Fibroblast of skin of back (primary cell): ENCODE results near the gene PITPNC1.

ENCODE experiments used
- DNase-seq: peaks from one replicate; pipeline ENCODE4 v3.0.0-alpha.2; 2013

The PITPNC1 gene

DNA sequence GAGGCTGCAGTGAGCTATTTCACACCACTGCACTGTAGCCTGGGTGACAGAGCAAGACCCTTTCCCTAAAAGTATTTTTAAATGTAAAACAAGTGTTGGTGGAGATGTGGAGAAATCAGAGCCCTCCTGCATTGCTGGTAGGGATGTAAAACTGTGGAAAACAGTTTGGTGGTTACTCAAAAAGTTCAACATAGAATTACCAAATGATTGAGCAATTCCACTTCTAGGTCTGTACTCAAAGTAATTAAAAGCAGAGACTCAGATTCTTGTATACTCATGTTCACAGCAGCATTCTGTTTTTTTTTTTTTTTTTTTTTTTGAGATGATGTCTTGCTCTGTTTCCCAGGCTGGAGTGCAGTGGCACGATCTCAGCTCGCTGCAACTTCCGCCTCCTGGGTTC lies 141.8 kb downstream of the PITPNC1 start:
- no peak for DNase-seq

DNA sequence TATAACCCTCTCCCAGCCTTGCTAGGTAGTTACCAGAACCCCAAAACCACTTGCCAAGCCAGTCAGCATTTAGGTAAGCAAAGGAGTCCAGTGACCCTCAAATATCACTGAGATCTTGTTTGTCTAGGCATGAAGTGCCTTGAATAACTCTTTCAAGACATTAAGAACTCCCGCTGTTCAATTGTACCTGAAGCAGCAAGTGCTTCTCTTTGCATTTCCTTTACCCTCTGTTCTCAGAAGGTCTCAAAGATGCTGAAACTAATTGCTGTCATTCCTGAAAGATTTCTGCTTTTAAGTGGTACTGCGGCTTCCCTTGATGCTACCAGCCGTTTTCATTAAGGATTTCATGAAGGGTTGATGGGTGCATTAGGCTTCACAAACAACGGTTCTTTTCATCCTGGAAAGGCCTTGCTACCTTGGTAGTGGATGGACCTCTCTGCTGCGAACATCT lies 142.7 kb downstream of the PITPNC1 start:
- no peak for DNase-seq

DNA sequence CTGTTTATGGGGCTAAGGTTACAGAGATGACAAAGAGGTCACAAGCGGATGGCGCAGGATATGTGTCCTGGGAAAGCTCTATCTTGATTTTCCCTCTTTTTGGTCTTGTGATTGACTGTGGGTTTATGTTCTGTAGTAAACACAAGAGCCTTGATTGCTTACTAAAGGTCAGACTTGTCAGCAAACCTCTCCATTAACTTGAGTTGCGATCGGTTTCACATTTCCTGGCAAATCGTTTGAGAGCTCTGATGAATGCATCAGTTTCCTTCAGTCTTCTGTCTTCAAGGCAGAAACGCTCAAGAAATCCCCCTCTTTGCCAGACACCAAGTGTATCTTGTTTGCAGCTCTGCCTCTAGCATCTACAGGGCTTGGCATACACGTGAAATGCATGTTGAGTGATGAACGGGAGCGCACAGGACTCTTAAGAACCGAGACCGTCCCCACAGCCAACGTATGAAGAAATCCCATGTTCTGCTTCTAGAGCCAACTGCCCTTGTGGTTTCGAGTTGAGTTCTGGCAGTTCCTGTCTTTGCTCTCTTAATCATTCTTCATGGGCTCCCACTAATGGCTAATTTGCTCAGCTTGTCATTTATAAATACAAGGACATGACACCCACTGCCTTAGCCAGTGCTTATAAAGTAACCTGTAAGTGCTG lies 143.3 kb downstream of the PITPNC1 start:
- no peak for DNase-seq

DNA sequence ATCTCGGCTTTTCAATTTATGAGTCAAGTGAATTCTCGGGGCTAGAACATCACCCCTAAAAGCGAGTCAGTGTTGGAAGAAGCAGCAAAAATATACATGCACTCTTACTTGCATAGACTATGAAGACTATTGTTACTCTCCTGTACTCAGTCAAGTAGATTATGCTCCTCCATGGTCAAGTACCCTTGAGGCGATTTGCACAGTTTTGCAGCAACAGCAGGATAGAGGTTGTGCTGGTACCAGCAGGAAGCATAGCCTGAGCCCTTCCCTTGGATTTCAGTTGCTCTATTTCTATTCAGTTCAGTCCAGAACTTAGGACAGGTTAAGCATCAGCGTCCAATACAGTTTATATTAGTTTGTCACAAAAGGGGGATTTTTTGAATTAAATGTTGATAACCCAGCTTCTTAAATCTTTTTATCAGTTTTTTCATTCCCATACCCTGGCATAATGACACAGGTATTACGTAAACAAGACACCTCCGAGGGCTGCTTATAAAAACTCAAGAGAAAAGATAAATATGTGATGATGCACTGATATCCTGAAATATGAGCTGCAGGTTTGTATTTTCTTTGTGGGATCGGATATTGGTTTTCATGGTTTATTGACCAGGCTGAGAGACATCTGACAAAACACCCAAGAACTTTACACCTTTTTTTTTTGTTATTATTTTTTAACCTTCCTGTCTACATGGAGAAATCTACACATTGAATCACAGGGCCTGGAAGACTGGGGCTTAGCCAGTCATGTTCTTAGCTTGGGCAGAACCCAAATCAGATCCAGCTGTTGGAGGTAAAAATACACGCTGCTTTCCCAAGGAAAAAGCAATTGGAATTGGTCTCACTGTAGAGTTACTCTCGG lies 144.1 kb downstream of the PITPNC1 start:
- DNase-seq = no peak

- DNase-seq = no peak
Measured at GRCh38 chr17:67521775-67522069, 144.6 kb downstream of the PITPNC1 start.

GRCh38 chr17:67523101-67523500 lies 146.0 kb downstream of the PITPNC1 start:
- DNase-seq = no peak

GRCh38 chr17:67525239-67526135 lies 148.4 kb downstream of the PITPNC1 start:
- DNase-seq = no peak

- no peak for DNase-seq
Measured at GRCh38 chr17:67526700-67527099, 149.6 kb downstream of the PITPNC1 start.

GRCh38 chr17:67528751-67529436 lies 151.8 kb downstream of the PITPNC1 start:
- peak; percentile 85 for DNase-seq

- no peak for DNase-seq
Measured at GRCh38 chr17:67531291-67531690, 154.2 kb downstream of the PITPNC1 start.

- DNase-seq = no peak
Measured at GRCh38 chr17:67532326-67532871, 155.3 kb downstream of the PITPNC1 start.

- no peak for DNase-seq
Measured at GRCh38 chr17:67534941-67535340, 157.9 kb downstream of the PITPNC1 start.

- no peak for DNase-seq
Measured at GRCh38 chr17:67542219-67543114, 165.4 kb downstream of the PITPNC1 start.

DNA sequence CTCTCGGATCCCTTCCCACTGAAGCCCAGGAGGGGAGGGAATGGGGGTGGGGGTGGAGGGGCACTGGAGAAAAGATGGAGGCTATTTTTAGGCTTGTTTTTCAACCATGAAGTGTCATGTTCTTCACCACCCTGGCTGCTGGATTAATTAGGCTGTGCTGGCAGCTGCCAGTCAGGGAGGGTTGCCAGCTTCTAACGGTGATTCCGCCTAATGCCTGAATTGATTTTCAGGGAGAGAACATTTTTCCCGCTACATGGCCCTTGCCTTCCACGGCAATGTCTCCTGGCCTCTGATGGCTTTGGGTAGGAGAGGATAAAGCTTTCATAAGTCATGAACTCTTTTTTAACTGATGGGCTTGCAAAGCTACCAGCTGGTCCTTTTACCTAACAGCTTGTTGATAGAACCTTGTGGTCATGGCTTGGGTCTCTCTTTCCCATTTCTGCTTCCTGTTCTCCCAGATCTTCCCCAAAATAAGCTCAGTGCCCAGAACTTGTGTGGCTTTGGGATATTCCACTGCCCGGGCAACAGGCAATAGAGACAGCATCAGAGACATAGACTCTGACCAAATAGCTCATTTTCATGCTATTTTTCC lies 167.4 kb downstream of the PITPNC1 start:
- no peak for DNase-seq

DNA sequence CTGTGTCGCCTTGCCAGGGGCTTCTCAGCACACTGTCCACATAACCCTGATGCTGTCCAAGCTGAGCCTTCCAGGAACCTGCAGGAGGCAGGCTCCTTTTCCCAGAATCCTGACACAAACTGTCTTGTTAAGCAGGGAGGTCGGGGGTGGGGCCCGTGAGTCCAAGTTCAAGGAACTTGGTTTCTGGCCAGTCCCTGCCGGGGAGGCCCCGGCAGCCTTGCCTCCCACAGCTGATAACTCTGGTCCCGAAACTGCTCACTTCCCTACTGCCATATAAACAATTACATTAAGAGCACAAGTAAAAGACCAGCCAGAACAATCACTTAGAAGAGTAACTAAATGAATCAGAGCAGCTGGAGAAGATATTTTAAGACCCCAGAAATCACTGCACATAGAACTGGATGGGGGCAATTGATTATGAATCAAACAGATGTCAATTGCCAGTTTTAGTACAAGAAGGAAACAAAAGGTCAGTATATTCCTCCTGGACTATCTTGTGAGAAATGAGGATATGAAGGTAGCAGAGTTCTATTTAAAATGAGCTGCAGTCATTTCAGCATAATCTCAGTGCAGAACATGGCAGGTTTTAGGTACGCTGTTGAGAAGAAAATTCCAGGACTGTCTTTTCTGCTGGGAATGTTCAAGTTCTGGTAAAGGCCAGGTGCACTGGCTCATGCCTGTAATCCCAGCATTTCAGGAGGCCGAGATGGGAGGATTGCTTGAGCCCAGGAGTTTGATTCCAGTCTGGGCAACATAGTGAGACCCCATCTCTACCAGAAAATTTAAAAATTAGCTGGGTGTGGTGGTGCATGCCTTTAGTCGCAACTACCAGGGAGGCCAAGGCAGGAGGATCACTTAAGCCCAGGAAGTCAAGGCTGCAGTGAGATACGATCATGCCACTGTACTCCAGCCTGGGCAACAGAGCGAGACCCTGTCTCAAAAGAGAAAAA lies 169.8 kb downstream of the PITPNC1 start:
- peak; percentile 23 for DNase-seq

DNA sequence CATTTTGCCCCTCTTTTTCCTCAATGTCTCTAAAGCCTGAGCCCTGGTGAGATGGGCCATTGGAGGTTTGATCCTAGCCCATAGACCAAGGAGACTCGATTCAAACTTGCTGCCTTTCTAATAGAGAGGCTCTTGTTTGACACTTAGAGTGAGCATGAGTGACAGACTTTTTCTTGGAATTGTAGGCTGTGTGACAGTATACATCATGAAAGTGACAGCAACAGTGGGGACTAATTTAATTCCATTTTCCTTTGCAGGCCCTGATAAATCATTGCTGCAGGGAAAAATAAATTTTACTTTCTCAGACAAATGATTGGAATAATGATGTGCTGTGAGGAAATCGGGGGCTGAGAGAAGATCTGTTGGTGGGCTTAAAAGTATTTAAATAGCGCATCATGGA lies 171.6 kb downstream of the PITPNC1 start:
- no peak for DNase-seq

DNA sequence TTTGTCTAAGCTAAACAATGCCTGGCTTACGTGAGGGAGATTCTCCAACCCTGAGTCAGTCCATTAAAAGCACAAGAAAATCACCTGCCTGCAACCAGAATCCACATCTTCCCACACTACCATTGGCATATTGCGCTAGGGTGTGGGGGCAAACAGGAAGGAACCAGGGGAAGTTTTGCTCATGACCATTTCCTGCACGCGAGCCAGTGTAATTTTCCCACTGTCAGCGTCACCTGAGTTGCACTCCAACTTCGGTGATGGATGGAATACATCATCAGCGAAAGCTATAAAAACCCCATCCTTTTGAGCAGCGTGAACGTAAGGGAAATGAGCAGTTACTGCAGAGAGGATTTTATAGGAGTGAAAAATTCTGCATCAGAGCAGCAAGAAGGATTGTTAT lies 172.7 kb downstream of the PITPNC1 start:
- DNase-seq = no peak

DNA sequence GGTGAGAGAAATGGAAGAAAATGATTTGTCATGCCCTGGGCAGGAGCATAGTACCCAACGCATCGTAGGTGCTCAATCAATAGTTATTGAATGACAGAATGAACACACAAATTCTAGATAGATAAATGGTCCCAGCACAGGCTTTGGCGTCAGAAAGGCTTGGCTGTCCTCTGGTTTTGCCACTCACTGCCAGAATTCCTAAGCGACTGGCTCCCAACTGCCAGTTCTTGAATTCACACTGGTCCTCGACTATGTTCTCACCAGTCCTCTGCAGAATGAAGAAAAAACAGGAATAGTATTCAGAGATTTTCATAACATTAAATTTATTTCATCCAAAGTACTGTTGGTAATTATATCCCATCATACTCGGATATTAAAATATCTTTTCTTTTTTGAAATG lies 177.6 kb downstream of the PITPNC1 start:
- no peak for DNase-seq

GRCh38 chr17:67555855-67556254 lies 178.8 kb downstream of the PITPNC1 start:
- DNase-seq = no peak
